Sigmoid colon (tissue), 4 donors: ENCODE data around the gene PRR18.

Experiments used
- CTCF ChIP-seq, 4 experiments: fragments of 450-650 bp in 3 of 4; fragments of 200-600 bp in 1 of 4; IDR thresholded peaks; one replicate each; pipeline ENCODE4 v1.5.1; 2016 to 2019; ENCODE audit warnings: antibody characterized with exemption in 4 of 4, mild to moderate bottlenecking in 3 of 4, moderate library complexity in 2 of 4
- EP300 ChIP-seq, 4 donors: sonication (generic); formaldehyde crosslinking; IDR thresholded peaks; one replicate each; pipeline ENCODE4 v1.6.1; 2017; ENCODE audit warnings: antibody characterized with exemption in 4 of 4
- POLR2A ChIP-seq, 2 donors: fragments of 450-650 bp; IDR thresholded peaks; one replicate each; pipeline ENCODE4 v1.6.1; 2016; ENCODE audit warnings: antibody characterized with exemption in 2 of 2, mild to moderate bottlenecking in 2 of 2, moderate library complexity in 2 of 2
- POLR2AphosphoS5 ChIP-seq, 4 donors: sonication (generic); formaldehyde crosslinking; IDR thresholded peaks; one replicate each; pipeline ENCODE4 v1.6.1; 2017; ENCODE audit warnings: antibody characterized with exemption in 4 of 4

GRCh38 chr6:166289207-166290060 is 18.8 kb downstream of the PRR18 start:
- TF ChIP-seq POLR2AphosphoS5 (IDR thresholded peaks at IDR 0.05) (no peak), EP300 (IDR thresholded peaks at IDR 0.05) (no peak), CTCF (IDR thresholded peaks at IDR 0.05) (no peak), POLR2A (IDR thresholded peaks at IDR 0.05) (no peak)
